HG02623 (cell line): Measurements from ENCODE around the gene AKAP11.

Experiments
- ATAC-seq: cut with Tn5 transposase; IDR thresholded peaks from one replicate; pipeline ENCODE4 v1.9.1; 2021; ENCODE audit warnings: moderate library complexity; ENCODE audit not compliant: unreplicated experiment

The AKAP11 gene

GRCh38 chr13:42271337-42272114, 426 bp upstream of the AKAP11 start:
- peak; percentile 84 for ATAC-seq

- no peak for ATAC-seq
Observed at GRCh38 chr13:42272804-42273175, 838 bp downstream of the AKAP11 start.

GRCh38 chr13:42274386-42275097, 2.6 kb downstream of the AKAP11 start:
- no peak for ATAC-seq

- no peak for ATAC-seq
Observed at GRCh38 chr13:42275098-42275471, 3.1 kb downstream of the AKAP11 start.

- no peak for ATAC-seq
Observed at GRCh38 chr13:42275506-42275905, 3.6 kb downstream of the AKAP11 start.

GRCh38 chr13:42276683-42277082, 4.7 kb downstream of the AKAP11 start:
- ATAC-seq: no peak

GRCh38 chr13:42277618-42278276, 5.8 kb downstream of the AKAP11 start:
- no peak for ATAC-seq

GRCh38 chr13:42279080-42279479, 7.1 kb downstream of the AKAP11 start:
- ATAC-seq: no peak

GRCh38 chr13:42279986-42280385, 8.0 kb downstream of the AKAP11 start:
- ATAC-seq: no peak

GRCh38 chr13:42280537-42280936, 8.6 kb downstream of the AKAP11 start:
- ATAC-seq: no peak

GRCh38 chr13:42283574-42283973, 11.6 kb downstream of the AKAP11 start:
- no peak for ATAC-seq

- ATAC-seq: no peak
Observed at GRCh38 chr13:42284068-42284467, 12.1 kb downstream of the AKAP11 start.

GRCh38 chr13:42298392-42298791, 26.4 kb downstream of the AKAP11 start:
- ATAC-seq: no peak

- ATAC-seq: no peak
Observed at GRCh38 chr13:42305503-42305902, 33.6 kb downstream of the AKAP11 start.

- no peak for ATAC-seq
Observed at GRCh38 chr13:42307461-42307860, 35.5 kb downstream of the AKAP11 start.

- ATAC-seq: no peak
Observed at GRCh38 chr13:42312817-42313431, 41.0 kb downstream of the AKAP11 start.

GRCh38 chr13:42318570-42318969, 46.6 kb downstream of the AKAP11 start:
- ATAC-seq: no peak

GRCh38 chr13:42320375-42320787, 48.4 kb downstream of the AKAP11 start:
- ATAC-seq: no peak

- ATAC-seq: no peak
Observed at GRCh38 chr13:42322806-42323205, 50.9 kb downstream of the AKAP11 start.

GRCh38 chr13:42324704-42325103, 52.8 kb downstream of the AKAP11 start:
- ATAC-seq: no peak

GRCh38 chr13:42327725-42328124, 55.8 kb downstream of the AKAP11 start:
- no peak for ATAC-seq

- ATAC-seq: no peak
Observed at GRCh38 chr13:42328672-42329071, 56.7 kb downstream of the AKAP11 start.
